ENCODE data around the gene OLIG3. TPM values are rescaled to one million over a fixed set of nuclear protein-coding genes. Genes with fewer than 3 reads are reported as not detected.

OLIG3 gene
- total RNA-seq, 1 experiment from 2014 or later = not detected

DNA sequence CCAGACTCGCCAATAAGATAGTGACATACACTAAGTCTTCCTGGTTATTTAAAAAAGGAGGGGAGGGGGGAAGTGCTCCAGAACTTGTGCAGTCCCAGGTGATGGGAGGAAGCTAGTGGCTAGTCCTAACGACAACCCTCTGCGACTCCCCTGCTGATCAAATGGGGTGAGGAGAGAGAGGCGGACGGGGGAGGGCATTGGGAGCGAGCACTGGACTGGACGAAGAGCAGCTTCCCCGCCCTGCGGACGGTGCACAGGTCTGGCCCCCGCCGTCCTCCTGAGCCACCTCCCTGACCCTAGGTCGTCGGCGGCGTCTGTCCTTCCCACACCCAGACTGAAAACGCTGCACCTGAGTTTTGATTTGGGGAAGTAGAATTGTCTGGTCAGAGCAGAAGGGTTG is 2.2 kb upstream of the OLIG3 start:
- DNase-seq (ENCODE audit: low read depth) = no peak

DNA sequence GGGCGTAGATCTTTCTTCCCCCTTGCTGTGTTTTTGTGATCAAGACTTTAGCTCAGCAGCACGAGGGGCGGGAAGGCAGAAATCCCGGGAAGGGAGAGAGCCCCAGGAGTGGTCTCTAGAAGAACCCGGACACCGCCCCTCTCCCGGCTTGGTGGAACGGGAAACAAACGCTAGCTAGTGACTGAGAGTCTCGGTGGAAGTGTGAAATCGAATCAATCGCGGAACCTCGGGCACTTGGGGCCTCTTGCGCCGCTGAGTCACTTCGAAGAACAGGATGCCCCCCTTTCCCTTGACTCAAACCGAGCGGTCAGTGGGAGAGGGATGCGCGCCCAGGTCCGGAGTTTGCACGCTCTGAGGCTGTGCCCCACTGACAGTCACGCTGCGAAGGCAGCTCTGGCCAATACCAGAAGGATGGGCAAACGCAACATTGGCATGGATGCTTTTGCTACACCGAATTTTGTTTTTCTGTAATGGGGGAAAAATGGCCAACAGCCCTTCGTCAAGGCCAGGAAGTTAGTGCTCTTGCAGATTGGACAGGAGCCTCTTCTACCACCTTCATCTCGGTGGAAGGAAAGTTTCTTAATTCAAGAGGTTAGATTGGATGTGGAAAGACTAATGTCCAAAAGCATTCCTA is 1.6 kb upstream of the OLIG3 start:
- no peak for DNase-seq (ENCODE audit: low read depth)

DNA sequence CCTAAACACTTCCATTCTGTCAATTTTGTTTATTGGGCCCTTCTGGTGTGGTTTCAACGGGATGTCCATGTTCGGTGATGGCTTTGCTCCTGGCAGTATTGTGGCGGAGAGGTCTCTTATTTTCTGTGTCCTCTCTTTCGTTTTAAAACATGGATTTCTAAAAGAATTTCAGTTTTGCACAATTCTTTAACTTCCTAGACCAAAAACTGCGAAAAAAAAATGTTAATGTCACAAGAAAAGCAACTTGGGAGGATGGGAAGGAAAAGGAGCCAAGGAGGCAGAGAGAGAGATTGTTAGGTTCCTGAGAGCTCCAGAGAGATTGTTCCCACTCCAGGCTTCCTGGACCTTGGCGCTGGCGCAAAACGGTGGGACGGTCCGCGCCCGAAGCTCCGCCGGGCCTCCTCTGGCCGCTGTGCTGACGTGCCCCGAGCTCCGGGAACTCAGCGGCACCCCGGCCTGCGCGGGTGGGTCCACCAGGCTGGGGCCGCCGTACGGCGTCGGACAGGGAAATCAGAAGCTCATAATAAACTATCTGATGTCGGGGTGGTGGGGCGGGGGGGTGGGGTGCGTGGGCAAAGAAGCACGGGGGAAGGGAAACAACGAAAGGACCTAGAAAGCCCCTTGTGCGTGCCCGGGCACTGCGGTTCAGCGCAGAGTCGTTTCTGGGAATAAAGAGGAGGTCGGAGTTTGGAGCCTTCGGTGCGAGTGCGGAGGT is 951 bp upstream of the OLIG3 start:
- DNase-seq (ENCODE audit: low read depth) = no peak

DNA sequence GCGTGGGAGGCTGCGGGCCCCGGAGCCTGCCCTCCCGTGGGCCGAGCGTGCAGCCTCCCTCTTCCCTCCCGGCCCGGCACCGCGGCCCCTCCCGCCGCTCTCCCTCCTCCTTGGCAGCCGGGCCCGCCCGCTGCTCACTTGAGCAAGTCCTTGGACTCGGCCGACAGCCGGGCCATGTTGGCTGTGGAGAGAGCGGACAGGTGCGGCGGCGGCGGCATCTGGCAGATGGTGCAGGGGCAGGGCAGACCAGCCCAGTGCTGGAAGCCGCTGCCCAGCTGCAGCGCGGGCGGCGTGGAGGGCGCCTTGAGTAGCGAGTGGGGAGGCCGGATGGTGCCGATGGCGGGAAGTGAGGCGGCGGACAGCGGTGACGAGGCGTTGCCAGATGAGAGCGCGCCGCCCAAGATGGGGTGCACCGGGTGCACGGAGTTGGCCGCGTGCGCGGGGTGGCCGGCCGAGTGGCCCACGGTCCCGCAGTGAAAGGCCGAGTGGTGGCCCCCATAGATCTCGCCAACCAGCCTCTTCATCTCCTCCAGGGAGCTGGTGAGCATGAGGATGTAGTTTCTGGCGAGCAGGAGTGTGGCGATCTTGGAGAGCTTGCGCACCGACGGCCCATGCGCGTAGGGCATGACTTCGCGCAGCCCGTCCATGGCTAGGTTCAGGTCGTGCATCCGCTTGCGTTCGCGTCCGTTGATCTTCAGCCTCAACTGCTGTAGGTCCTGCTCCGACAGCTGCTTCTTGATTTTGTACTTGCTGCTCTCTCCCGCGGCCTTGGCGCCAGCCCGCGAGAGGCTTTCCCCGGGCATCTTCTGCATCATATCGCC is 766 bp downstream of the OLIG3 start:
- DNase-seq (ENCODE audit: low read depth) = no peak

DNA sequence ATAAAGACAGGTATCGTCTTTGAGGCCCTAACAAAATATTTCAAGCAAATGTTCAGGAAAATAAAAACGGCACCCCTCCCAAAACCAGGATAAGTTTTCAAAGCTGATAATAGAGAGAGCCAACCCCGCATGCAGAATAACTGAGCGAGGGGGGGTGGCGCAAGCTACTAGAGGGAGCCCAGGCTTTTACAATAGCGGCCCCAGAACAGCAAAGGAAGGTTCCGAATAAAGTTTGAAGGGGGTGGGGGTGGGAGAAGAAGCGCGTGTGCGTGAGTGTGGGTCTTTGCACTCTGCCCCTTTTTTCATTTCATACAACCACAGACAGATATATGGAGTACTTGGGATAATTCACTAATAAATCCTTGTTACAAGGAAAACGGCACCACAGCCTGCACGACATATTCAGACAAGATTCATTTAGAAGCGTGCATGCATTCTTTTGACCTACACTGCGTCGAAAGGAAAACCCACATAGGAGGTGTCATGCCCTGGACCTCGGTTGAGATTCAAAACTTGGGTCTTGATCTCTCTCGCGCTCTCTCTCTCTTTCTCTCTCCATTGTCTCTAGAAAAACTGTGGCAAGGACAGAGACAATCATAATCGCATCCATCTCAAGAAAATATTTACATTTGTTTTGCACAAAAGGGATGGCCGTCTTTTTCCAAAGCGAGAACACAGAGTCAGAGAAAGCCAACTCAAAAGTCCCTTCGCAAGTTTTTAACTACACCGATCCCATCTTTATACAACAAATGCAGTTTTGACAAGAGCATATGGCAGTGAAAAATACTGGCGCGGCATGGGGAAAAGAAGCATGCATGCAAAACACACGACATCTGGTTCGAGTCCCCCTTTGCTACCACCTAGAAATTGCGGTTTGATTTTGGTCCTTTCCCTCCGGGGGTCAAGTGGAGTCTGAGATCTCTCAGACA is 1.6 kb downstream of the OLIG3 start:
- DNase-seq (ENCODE audit: low read depth) = no peak

DNA sequence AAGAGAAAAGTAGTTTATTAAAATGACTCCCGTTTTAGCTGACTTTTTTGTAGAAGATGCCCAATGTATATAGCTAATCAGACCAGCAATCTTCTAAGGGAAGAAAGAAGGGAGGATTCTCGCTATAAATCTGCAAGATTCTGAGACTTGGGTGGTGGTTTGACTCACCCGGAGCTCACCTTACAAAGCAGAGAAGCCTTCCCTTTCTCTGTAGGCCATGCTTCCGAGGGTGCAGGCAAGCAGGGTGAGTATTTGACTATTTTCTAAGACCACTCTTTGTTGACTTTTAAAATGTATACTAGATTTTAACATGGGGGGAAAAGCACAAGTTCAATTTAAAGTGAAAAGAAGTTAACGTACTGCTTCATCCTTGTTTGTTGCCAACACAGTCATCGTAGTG is 2.7 kb downstream of the OLIG3 start:
- no peak for DNase-seq (ENCODE audit: low read depth)

DNA sequence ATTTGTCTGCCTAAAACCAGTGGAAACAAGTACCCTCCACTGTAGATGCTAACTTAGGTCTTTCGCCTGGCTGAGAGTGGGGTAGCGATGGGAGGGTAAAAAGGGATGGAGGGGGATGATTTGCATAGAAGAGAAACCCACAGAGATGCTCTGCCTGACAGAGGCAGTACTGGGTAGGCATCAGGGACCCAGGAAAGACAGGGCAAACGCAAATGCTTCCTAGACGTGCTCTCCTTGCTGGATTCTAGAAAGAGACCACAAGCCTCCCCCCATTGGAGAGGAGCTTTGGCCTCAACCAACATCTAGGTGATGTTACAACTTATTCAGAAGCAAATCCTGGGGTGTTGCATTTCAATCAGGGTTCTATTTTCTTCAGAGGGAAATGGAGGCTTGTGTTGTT is 3.2 kb downstream of the OLIG3 start:
- DNase-seq (ENCODE audit: low read depth) = no peak

DNA sequence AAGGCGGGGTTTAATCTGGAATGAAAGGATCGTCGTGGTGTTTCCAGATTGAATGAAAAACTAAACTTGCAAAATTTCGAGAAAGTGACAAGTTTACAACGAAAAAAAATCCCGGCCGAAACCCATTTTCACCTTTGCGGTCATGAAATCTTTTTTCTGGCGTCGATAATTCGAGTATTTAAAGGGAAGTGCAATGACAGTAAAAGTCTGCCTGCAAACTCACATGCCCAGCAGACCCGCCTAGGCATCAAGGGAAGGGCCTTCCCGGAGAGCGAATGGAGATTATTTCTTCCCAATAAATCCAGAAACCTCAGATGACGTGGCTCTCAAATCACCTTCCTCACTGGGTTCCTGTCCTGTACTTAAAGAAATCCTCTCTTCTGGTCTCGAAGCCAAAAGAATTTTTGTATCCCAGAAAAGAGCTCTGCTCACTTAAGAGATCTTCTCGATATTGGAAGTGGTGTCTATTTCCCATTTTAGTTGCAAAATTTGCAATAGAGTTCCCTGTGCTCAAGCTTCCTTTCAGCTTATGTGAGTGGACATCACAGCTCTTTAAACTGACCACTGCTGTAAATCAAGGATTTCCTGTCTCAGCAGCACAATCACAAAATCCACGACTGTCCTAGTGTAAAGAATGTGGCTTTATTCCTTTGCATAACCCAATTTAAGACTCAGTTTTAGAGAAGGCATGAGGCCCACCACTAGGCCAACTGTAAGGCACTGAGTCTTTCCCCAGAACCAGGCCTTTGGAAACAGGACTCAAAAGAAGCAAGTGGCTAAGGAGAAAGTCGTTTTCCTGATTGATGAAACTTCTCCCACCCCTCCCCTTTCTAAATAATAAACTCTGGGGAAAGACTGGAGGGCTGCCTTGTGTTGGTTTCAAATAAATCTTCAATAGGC is 3.9 kb downstream of the OLIG3 start:
- no peak for DNase-seq (ENCODE audit: low read depth)

DNA sequence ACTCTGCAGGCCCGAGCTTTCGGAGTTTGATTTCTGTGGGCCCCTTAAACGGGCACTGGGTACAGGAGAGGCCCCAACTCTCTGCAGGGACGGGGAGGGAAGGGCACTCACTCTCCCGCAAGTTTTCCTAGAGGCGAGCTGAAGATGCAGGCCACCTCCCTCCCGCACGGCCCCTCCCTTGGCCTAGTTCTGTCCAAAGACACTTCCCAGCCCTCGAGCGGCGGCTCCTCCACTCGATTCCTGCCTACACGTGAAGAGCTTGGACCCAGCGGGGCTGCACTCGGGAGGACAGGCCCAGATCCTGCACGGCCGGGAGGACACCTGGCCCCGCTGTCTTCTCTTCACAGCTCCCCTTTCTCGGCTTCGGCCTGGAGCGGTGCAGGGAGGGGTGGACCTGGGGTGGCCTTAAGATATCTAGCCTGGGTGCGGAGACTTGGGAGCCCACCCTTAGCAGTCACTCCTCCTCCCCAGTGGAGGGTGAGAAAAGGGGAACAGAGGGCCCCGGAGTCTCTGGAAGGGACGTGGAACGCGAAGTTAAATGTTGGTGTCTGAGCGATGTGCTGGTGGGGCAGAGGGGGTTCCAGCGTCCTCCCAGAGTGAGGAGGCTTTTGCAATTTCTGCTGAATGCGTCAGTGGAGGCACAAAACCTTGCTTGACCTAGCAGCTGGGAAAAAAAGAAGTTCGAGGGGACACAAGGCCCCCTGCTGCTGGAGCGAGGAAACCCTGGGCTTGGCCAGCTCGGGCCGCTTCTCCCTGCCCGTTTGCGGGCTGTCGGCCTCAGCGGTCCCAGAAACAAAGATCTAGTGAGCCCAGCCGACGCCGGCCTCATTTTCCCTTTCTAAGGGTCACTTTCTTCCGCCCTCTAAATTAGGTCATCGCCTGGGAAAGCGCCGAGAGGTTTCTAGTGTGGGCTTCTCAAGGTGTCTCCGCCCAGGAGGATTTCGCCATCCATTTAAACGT is 4.9 kb downstream of the OLIG3 start:
- DNase-seq (ENCODE audit: low read depth) = no peak

DNA sequence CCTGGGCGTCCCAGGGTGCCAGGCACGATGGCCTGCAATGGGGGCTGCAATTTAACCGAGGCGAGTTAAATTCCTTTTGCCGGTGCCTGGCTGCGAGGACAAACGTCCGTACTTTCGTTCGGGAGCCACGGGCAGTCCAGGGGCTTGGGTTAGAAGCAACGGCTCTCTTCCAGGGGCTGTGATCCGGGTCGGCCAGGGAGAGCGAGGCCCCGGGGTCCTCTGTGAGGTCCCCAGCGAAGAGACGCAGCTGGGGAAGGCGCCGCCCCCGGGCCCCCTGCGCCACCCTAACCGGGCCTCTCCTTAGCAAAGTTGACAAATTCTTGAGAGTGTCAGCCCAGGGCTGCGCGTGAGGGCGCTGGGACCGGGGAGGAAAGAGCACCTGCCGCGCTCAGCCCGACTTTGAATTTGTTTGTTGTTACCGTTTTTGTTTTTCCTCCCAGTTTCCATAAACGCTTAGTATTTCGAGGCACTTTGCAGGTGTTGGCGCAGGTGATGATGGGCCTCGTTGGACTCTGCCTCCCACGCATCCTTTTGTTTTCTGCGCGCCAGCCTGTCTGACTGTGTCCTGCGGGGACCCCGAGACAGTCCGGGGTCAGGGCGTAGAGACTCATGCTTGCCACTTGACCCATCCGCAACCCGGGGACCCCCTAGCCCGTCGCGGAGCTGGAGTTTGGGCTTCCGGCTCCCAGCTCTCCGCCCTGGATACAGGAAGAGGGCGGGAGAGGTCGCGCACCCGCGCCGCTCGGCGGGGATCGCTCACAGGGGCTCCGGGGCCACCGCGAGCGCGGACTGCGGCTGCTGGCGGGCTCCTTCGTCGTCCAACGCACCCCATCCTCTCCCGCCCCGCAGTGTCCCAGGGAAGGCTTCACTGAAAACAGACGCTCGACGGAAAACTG is 5.8 kb downstream of the OLIG3 start:
- DNase-seq (ENCODE audit: low read depth) = no peak

DNA sequence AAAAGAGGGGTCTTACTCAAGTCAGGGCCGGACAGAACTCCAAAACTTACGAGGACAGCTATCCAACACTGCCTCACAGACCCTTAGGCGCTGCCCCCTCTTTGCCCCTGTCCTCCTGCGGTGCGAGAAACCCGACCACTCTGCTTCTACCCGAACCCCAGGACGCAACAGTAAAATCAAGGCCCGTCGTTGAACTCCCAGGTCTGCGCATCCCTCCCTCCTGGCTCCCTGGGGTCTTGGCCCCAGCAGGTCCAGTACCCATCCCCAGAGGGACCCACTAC is 6.4 kb downstream of the OLIG3 start:
- DNase-seq (ENCODE audit: low read depth) = no peak

DNA sequence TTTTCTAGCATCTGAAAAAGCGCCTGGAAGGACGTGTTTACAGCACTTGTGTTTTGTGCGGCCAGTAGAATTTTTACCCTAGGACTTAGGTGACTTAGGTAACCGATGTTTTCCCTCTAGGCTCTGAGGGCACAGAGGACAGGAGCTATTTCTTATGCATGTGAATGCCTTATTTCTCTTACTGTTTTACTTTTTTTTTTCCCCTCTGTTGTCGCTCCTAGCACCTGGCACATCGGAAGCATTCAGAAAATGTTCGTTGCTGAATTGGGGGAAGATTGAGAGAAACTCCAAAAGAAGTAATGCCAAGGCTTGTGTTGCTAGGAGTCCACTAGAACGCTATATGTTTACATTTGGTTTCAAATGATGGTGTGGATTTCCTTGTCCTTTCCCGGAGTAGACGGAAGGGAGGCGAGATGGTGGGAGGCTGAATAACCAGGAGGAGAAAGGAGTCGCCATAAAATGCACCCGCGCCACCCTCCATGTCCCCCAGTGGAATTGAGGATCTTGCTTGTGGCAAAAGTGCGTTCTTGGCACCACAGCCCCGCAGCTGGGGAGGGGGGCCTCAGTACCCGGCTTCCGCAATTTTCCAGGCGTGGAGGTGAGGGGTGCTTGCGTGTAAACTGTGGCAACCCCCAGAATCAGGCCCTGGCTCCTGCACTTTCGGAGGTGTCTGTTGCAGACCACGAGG is 6.9 kb downstream of the OLIG3 start:
- DNase-seq (ENCODE audit: low read depth) = no peak

DNA sequence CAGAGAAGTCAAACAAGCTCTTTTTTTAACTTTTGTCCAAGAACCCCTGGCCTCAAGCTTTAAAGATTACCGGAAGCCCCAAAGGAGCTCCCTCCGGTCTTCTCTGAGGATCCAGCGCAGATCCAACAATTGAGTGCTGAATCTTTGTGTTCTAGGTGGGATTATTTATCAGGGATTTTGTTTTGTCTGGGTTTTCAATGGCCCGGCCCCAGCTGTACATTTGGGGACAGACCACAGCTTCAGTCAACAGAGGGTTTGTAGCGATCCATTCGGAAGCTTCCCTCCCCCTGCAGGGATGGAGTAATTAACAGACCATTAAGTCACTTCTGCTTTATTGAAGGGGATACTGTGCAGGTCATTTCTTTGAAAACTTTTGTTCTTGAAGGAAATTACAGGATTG is 7.8 kb downstream of the OLIG3 start:
- DNase-seq (ENCODE audit: low read depth) = no peak

DNA sequence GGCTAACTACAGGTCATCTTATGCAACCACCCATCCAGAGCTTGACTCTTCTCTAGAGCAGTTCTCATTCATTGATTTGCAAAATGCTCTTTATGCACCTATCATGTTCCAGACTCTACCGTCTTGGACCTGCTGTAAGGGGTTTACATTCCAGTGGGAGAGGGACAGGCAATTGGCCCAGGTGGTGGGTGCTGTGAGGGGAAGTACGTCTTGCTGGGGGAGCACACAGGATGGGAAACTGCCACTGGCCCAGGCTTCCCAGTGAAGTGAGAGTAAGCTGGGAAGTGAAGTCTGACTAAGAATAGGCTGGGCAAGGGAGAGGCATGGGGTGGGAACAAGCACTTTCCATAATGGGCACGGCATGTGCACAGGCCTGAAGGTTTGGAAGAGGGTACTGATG is 13.8 kb downstream of the OLIG3 start:
- no peak for DNase-seq (ENCODE audit: low read depth)

DNA sequence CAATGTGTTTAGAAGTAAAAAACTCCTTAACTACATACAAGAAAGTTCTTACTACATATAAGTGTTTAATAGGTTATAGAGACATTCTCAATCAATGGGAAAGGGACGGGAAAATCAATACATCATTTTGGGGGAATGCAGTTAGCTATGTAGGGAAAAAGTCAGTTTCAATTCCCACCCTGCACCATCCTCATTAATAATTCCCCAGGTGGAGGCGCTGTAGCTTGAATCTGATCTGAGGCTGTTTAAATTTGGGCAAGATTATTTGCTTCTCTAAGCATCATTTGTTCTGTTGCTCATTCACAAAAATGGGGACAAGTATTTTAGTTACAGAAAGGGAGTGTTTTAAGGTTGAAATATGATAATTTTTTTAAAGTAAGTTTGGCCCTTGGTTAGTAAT is 19.1 kb downstream of the OLIG3 start:
- no peak for DNase-seq (ENCODE audit: low read depth)

DNA sequence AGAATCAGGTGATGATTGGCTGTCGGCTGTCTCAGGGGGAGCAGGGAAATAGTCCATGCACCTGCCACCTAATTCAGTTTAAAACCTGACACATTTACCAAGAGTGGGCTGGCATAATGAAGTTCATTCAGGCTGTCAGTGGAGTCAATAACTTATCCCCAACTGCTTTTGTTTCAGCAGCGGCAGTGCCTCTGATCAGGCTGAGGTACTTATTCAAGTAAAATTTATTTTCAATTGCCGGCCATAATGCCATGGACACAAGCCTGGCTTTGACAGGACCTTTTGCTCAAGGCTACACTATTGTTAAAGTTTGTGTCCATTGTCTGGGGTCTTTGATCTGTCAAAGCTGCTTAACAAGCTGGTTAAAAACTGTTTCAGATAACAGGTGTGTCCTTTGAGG is 20.6 kb downstream of the OLIG3 start:
- no peak for DNase-seq (ENCODE audit: low read depth)

DNA sequence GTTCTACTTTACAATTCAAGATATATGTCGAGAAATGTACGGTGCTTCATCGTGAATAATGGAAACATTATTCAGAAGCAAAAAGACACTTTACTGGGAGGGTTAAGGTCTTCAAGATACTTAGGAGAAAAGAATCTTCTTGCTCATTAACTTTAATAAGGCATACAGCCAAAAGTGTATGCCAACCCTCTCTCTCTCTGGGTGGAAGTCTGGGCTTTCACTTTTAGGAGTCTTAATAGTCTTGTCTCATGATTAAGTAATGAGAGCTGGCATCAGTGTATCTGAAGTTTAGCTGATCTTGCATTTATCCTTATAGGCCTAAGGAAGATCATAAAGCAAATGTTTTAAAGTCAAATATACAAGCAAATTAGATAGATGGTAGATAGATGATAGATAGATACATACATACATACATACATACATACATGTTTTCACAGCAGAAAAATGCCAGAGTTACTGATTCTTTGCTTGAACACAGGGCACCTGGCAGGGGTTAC is 21.5 kb downstream of the OLIG3 start:
- no peak for DNase-seq (ENCODE audit: low read depth)

DNA sequence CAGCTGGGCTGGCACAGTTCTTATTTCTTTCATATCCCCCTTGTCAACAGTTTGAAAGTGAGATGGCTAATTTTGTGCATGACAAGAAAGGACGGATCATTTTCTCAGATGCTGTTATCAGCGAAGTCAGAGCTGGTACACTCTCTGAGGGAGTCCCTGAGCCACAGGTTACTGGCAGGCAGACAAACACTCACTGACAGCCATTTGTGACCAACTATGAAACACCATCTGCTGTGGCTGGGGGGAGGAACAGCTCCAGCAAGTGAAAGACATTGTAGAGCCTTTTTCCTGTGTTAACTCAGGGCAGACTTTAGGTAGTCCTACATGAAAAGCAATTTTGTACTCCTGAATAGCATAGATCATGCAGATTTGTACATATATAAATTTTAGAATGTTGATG is 22.2 kb downstream of the OLIG3 start:
- DNase-seq (ENCODE audit: low read depth) = no peak

All from LHCN-M2 (cell line).